GM12875 (cell line): ENCODE results near the gene ME2.
"Not testable (repeated sequence)": the region's sequence is repeated elsewhere in the genome, so short reads cannot be mapped to it uniquely, and the experiment has no call there.

Experiments used
- H3K4me3 ChIP-seq: one replicate; pipeline ENCODE4 v1.5.1; 2011; ENCODE audit warnings: low read depth, low read length, control low read depth
- CTCF ChIP-seq: IDR thresholded peaks from 2 replicates; pipeline ENCODE4 v1.5.1; 2011; ENCODE audit warnings: low read depth, mild to moderate bottlenecking, control low read depth, inconsistent platforms, low read length, moderate library complexity, borderline replicate concordance; ENCODE audit not compliant: insufficient read depth

ME2 gene

GRCh38 chr18:50956116-50956515 is 77.2 kb downstream of the ME2 start:
- no peak for TF ChIP-seq CTCF
- H3K4me3 ChIP-seq = no peak overlapping the region

GRCh38 chr18:50961974-50962373 is 83.1 kb downstream of the ME2 start:
- no peak for TF ChIP-seq CTCF
- H3K4me3 ChIP-seq = no peak overlapping the region

GRCh38 chr18:50967714-50968661 is 89.1 kb downstream of the ME2 start, which contains the start of gene ELAC1:
ELAC1 (plus strand) TSS chr18:50968040; CDS start chr18:50974405, 6,365 bp downstream.
- peak within 1 kb of the TSS; percentile 78 for H3K4me3 ChIP-seq
- TF ChIP-seq CTCF = 0 out of 2 replicates have a peak, but pooled peaks have one; percentile 5

GRCh38 chr18:50969448-50969847 is 90.5 kb downstream of the ME2 start:
- TF ChIP-seq CTCF = no peak
- H3K4me3 ChIP-seq = no peak overlapping the region

- no peak for TF ChIP-seq CTCF
These were observed 91.1 kb downstream of the ME2 start for GRCh38 chr18:50970006-50970405.

GRCh38 chr18:50972404-50972803 is 93.5 kb downstream of the ME2 start:
- H3K4me3 ChIP-seq = not testable (repeated sequence)

More at GRCh38 chr18:50970006-50970405, 91.1 kb downstream of the ME2 start:
- H3K4me3 ChIP-seq = no peak overlapping the region

- no peak for TF ChIP-seq CTCF
- no peak overlapping the region for H3K4me3 ChIP-seq
These were observed 94.6 kb downstream of the ME2 start for GRCh38 chr18:50973367-50974126.
